Erythroblast (primary cell): ENCODE data around the gene YY1AP1.

ENCODE experiments used
- GATA1 ChIP-seq: IDR thresholded peaks from 2 replicates; pipeline ENCODE4 v1.6.1; 2011; ENCODE audit warnings: low read depth, mild to moderate bottlenecking, control low read depth, low read length, moderate library complexity
- POLR2A ChIP-seq: IDR thresholded peaks from 2 replicates; pipeline ENCODE4 v1.6.1; 2011; ENCODE audit warnings: mild to moderate bottlenecking, low read length

DNA sequence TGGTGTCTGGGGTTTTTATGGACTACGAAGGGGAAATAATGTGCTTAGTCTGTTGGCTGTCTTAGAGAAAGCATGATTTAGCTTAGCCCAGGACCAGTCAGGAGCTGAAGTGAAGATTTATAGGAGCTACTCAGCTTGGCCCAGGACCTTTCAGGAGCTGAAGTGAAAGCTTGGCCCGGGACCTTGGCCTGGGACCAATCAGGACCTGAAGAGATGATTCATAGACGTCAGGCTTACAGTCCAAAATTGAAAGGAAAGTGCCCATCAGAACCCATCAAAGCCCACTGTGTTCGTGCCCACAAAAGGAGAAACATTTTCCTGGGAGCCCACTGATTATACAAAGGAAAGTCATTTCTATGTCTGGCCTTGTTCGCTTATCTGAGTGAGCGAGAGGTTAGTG, 42.9 kb downstream of the YY1AP1 start:
- TF ChIP-seq POLR2A = no peak
- TF ChIP-seq GATA1 = no peak
